Colonic mucosa (tissue), 4 donors: ENCODE results near the gene P2RX3. TPM values are rescaled to one million over a fixed set of nuclear protein-coding genes. Genes with fewer than 3 reads are reported as not detected.

Experiments used
- DNase-seq: peaks from one replicate; pipeline ENCODE4 v3.0.0-alpha.2; 2020
- H3K27ac ChIP-seq: fragments of 200-600 bp; one replicate; pipeline ENCODE4 v1.8.0; 2021
- H3K27me3 ChIP-seq: fragments of 200-600 bp; one replicate; pipeline ENCODE4 v1.8.0; 2021
- H3K36me3 ChIP-seq: fragments of 200-600 bp; one replicate; pipeline ENCODE4 v1.8.0; 2021
- H3K4me1 ChIP-seq: fragments of 200-600 bp; one replicate; pipeline ENCODE4 v1.8.0; 2021; ENCODE audit warnings: mild to moderate bottlenecking
- H3K4me3 ChIP-seq: fragments of 200-600 bp; one replicate; pipeline ENCODE4 v1.8.0; 2021
- H3K9ac ChIP-seq, 2 donors: one replicate each; pipeline ENCODE4 v1.7.0; 2013; ENCODE audit warnings: control low read depth in 2 of 2, low read depth in 2 of 2, low read length in 2 of 2
- H3K9me3 ChIP-seq: fragments of 200-600 bp; one replicate; pipeline ENCODE4 v1.8.0; 2021
- intact Hi-C: fragments of 100-400 bp; cut with DNase I; formaldehyde crosslinking; loops from one replicate; pipeline ENCODE4 v1.14.1; 2022
- total RNA-seq, 2 donors: library from RNA; stranded (reverse); fragmentation: NEBNext Ultra II Directional in 1 of 2; extraction: Animal tissue kit (Norgen Biotek cat#: 25700) in 1 of 2; gene quantifications; one replicate each; pipeline ENCODE4 v1.2.1, GENCODE V29; 2021
- TF ChIP-seq, protein P1 (sequence below): fragments of 200-600 bp; IDR thresholded peaks from one replicate; pipeline ENCODE4 v1.8.0; 2022; ENCODE audit warnings: antibody characterized with exemption, mild to moderate bottlenecking
- donor health status: healthy.
- donor health status: DM: no; HTN: no; CAD: no.
- donor health status: DM: no; HTN: no; CAD: no.

Gene P2RX3
- total RNA-seq, 2 donors from 2014 or later, result not detected

DNA sequence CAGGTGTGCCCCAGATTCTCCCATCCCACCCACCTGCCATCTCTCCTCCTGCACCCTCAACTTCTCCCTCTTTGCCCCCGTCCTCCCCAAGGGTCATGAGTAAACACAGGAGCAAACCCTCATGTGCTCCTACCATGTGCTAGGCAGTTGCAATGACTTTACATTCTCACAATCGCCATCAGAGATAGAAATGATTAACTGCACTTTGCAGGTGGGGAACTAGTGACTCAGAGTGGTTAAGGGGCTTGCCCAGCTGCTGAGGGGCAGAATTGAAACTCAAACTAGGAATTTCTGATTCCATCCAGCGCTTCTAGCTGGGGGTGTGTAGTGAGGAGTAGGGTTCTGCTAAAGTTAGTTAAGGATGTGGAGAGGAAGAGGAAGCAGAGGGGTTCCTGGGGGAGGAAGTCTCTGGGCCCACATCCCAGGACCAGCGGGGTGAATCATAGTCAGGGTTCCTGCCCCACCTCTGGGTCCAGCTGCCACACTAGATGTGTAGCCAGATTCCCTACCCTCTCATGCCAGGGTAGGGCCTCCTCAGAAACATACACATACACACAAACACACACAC lies 68.3 kb downstream of the P2RX3 start:
- no peak overlapping the region for H3K27ac ChIP-seq
- intact Hi-C loops, result no loop called here
- no peak overlapping the region for H3K9ac ChIP-seq
- TF ChIP-seq, protein P1, sequence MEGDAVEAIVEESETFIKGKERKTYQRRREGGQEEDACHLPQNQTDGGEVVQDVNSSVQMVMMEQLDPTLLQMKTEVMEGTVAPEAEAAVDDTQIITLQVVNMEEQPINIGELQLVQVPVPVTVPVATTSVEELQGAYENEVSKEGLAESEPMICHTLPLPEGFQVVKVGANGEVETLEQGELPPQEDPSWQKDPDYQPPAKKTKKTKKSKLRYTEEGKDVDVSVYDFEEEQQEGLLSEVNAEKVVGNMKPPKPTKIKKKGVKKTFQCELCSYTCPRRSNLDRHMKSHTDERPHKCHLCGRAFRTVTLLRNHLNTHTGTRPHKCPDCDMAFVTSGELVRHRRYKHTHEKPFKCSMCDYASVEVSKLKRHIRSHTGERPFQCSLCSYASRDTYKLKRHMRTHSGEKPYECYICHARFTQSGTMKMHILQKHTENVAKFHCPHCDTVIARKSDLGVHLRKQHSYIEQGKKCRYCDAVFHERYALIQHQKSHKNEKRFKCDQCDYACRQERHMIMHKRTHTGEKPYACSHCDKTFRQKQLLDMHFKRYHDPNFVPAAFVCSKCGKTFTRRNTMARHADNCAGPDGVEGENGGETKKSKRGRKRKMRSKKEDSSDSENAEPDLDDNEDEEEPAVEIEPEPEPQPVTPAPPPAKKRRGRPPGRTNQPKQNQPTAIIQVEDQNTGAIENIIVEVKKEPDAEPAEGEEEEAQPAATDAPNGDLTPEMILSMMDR, result no peak
- H3K27me3 ChIP-seq, result no peaks in the 10 kb centered on the region
- no peaks in the 10 kb centered on the region for H3K9me3 ChIP-seq
- H3K4me1 ChIP-seq, result no peaks in the 10 kb centered on the region
- no peaks in the 10 kb centered on the region for H3K36me3 ChIP-seq
- H3K4me3 ChIP-seq, result no peak overlapping the region
- no peak for DNase-seq

DNA sequence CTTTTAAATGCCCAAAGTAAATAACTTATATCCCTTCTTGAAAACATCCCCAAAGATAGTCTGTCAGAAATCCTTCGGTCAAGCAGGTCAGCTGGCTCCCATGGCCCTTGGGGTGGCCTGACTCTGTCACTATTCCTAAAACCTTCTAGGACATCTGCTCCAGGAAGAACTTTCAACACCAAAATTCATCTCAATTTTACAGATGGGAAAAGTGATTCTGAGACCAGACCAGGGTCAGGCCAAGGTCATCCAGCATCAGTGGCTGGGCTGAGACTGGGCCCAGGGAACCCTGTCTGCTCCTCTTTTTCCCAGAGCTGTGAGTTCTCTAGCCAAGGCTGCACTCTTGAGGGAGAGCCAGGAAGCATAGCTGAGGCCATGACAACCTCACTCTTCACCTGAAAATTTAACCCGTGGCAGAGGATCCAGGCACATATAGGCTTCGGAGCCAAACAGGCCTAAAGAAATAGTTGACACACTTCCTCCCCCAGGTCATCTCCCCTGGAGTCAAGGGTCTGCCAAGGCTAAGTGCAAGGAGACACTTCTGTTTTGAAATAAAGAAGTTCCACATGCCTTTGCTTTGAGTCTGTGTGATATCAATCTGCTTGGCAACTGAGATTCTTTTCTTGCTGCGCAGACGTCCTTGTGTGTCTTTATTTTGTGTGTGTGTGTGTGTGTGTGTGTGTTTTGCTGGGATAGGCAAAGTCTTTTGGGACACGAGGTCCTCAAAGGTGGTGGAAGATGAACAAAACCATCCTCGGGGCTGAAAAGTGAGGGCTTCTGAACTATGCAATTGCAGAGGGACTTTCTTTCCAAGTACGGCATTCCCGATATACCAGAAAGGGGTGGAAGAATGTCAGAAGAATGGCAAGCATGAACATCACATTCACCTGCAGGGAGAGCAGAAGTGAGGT lies 69.1 kb downstream of the P2RX3 start:
- Histone ChIP-seq H3K36me3 (no peaks in the 10 kb centered on the region), H3K4me1 (no peaks in the 10 kb centered on the region), H3K27me3 (no peaks in the 10 kb centered on the region), H3K9ac (no peak overlapping the region), H3K4me3 (no peak overlapping the region), H3K27ac (no peak overlapping the region), H3K9me3 (no peaks in the 10 kb centered on the region)
- TF ChIP-seq, protein P1, result no peak
- intact Hi-C loops, result no loop called here
- no peak for DNase-seq

DNA sequence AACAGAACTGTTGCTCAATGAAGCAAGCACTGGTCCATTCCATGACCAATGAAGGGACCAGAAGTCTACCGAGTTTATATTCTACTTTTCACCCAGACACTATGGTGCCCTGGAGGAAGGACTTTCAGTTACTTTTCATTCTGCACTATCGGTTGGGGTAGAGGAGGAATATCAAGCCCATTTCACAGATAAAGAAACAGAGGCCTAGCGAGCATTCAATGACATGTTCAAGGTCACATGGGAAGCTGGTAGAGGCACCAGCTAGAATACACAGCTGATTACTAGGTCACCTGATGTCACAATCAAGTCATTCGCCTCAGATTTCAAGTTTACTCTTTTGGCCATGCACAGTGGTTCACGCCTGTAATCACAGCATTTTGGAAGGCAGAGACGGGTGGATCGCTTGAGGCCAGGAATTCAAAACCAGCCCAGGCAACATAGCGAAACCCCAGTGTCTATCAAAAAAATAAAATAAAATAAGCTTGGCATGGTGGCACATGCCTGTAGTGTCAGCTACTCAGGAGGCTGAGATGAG lies 69.9 kb downstream of the P2RX3 start:
- Histone ChIP-seq H3K27ac (no peak overlapping the region), H3K36me3 (no peaks in the 10 kb centered on the region), H3K27me3 (no peaks in the 10 kb centered on the region), H3K4me3 (no peak overlapping the region), H3K4me1 (no peaks in the 10 kb centered on the region), H3K9me3 (no peaks in the 10 kb centered on the region), H3K9ac (no peak overlapping the region)
- intact Hi-C loops, result no loop called here
- DNase-seq, result no peak
- TF ChIP-seq, protein P1, result no peak

DNA sequence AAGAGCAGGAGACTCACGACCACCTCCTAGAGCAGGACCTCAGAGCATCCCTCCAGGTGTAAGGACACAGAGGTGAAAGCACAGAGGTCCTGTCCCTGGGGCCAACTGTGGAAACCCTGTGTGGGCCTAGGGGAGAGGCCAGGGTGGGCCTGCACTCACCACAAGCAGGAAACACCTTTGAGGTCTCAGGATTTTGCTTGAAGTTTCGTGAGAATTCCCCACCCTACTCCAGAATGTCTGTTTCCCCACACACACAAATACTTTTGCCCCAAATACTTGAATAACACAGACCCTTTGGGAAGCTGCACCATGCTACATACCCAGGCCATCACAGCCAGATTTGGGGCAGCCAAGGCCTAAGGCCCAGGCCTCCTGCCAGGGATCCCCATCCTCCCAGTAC lies 70.6 kb downstream of the P2RX3 start:
- H3K4me1 ChIP-seq, result no peaks in the 10 kb centered on the region
- H3K9ac ChIP-seq, result no peak overlapping the region
- DNase-seq, result no peak
- H3K4me3 ChIP-seq, result no peak overlapping the region
- intact Hi-C loops, result no loop called here
- no peak overlapping the region for H3K27ac ChIP-seq
- H3K9me3 ChIP-seq, result no peaks in the 10 kb centered on the region
- H3K27me3 ChIP-seq, result no peaks in the 10 kb centered on the region
- TF ChIP-seq, protein P1, result no peak
- no peaks in the 10 kb centered on the region for H3K36me3 ChIP-seq

DNA sequence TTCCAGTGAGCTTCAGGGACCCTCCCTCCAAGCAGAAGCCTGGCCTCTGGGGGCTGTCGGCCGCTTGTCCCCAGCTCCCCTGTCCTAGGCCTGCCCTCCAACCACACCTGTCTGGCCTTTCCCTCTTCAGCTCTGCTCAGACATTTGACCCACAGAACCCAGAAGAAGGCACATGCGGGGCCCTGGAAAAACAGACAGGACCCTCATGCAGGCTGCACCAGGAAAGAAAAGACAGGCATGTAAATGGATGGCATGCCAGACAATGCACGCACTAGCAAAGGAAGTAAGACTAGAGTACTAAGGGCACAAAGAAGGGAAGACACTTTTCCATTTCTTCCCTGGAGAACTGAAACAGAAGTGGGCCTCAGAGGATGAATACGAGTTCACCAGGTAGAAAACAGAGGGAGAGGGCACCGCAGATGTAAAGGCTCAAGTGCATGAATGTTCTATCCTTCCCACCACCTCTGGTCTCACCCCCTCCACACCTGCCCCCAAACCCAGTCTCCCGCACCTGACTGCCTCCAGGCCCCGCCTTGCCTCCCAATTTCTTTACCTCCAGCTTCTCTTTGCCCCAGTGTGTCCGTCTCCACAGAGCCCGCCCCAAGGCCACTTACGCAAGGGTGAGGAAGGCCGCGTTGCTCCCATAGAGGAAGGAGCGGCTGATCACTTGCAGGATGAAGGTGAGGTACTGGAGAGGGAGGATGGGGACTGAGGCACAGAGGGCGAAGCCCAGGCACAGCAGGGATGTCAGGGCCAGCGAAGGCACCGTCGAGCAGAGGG lies 71.4 kb downstream of the P2RX3 start:
- DNase-seq, result no peak
- TF ChIP-seq, protein P1, result no peak
- H3K27ac ChIP-seq, result no peak overlapping the region
- no peaks in the 10 kb centered on the region for H3K4me1 ChIP-seq
- H3K27me3 ChIP-seq, result no peaks in the 10 kb centered on the region
- intact Hi-C loops, result no loop called here
- no peaks in the 10 kb centered on the region for H3K36me3 ChIP-seq
- no peaks in the 10 kb centered on the region for H3K9me3 ChIP-seq
- no peak overlapping the region for H3K9ac ChIP-seq
- no peak overlapping the region for H3K4me3 ChIP-seq
